CD4-positive, alpha-beta T cell (primary cell): ENCODE measurements around the gene EMILIN1. TPM values are rescaled to one million over a fixed set of nuclear protein-coding genes. Genes with fewer than 3 reads are reported as not detected.
A peak's percentile ranks its signal among the peaks of the same experiment; 100 is the strongest.

ENCODE experiments used
- ATAC-seq: fragments of 200-7000 bp; cut with Tn5 transposase; one replicate; pipeline ENCODE4 v1.10.0; 2022; ENCODE audit warnings: mild to moderate bottlenecking; ENCODE audit not compliant: poor library complexity
- CTCF ChIA-PET: fragments of 350-600 bp; sonication (Branson Sonifier 250); formaldehyde crosslinking; loops from one replicate; lab custom pipeline; 2021; ENCODE audit warnings: antibody characterized with exemption, inconsistent platforms; lab: Charles Lee
- POLR2A ChIA-PET: fragments of 350-600 bp; sonication (Branson Sonifier 250); formaldehyde crosslinking; loops from one replicate; lab custom pipeline; 2021; ENCODE audit warnings: antibody characterized with exemption, inconsistent platforms; lab: Charles Lee
- DNase-seq, 14 experiments: peaks; one replicate each; pipeline ENCODE4 v3.0.0-alpha.2; 2013 to 2020; ENCODE audit warnings: mixed read lengths in 2 of 14
- H3K27ac ChIP-seq, 2 donors: one replicate each; pipeline versions ENCODE4 v1.5.1 to v1.7.0; 2013; ENCODE audit warnings: low read length in 2 of 2, low read depth in 1 of 2, mild to moderate bottlenecking in 1 of 2
- H3K27me3 ChIP-seq, 2 experiments: 1 replicate in 1 of 2; 2 replicates in 1 of 2; pipeline versions ENCODE4 v1.6.1 to v1.7.0; 2013; ENCODE audit warnings: low read length in 2 of 2, control low read depth in 1 of 2, mild to moderate bottlenecking in 1 of 2, moderate library complexity in 1 of 2; ENCODE audit not compliant: insufficient read depth in 2 of 2, control insufficient read depth in 1 of 2
- H3K36me3 ChIP-seq: one replicate; pipeline ENCODE4 v1.6.1; 2013; ENCODE audit warnings: low read length, control low read depth; ENCODE audit not compliant: insufficient read depth
- H3K4me1 ChIP-seq: one replicate; pipeline ENCODE4 v1.6.1; 2013; ENCODE audit warnings: low read length, control low read depth; ENCODE audit not compliant: insufficient read depth
- H3K4me3 ChIP-seq: one replicate; pipeline ENCODE4 v1.5.1; 2013; ENCODE audit warnings: mild to moderate bottlenecking, low read length, moderate library complexity
- H3K9me3 ChIP-seq, 2 experiments: 1 replicate in 1 of 2; 2 replicates in 1 of 2; pipeline versions ENCODE4 v1.6.1 to v1.7.0; 2013; ENCODE audit warnings: low read length in 2 of 2, mild to moderate bottlenecking in 2 of 2, control low read depth in 1 of 2, moderate library complexity in 1 of 2; ENCODE audit not compliant: control insufficient read depth in 1 of 2, insufficient read depth in 1 of 2
- H3K27ac Mint-ChIP-seq: one replicate; pipeline ENCODE4 v1.8.0; 2020; ENCODE audit warnings: mixed read lengths
- H3K27me3 Mint-ChIP-seq: one replicate; pipeline ENCODE4 v1.8.0; 2021; ENCODE audit warnings: mixed read lengths
- H3K36me3 Mint-ChIP-seq: one replicate; pipeline ENCODE4 v1.8.0; 2021; ENCODE audit warnings: low read depth, mixed read lengths
- H3K4me1 Mint-ChIP-seq: one replicate; pipeline ENCODE4 v1.8.0; 2021; ENCODE audit warnings: low read depth, mixed read lengths
- H3K4me3 Mint-ChIP-seq: one replicate; pipeline ENCODE4 v1.8.0; 2020; ENCODE audit warnings: mild to moderate bottlenecking, mixed read lengths
- H3K9me3 Mint-ChIP-seq: one replicate; pipeline ENCODE4 v1.8.0; 2020; ENCODE audit warnings: mixed read lengths
- intact Hi-C, 2 experiments: fragments of 100-400 bp; cut with DNase I in 1 of 2; cut with micrococcal nuclease in 1 of 2; formaldehyde crosslinking; loops; one replicate each; pipeline versions ENCODE4 v1.15.1 to v1.9.0; 2023 to 2025; cut with DNase I, micrococcal nuclease
- total RNA-seq, 174 experiments: library from RNA in 2 of 174; stranded (reverse) in 2 of 174; gene quantifications; one replicate each; pipeline ENCODE4 v1.2.3 and lab custom pipeline; 2021 to 2026
- TF ChIP-seq, protein P1 (sequence below): fragments of 200-600 bp; IDR thresholded peaks from one replicate; pipeline ENCODE4 v1.8.0; 2022; ENCODE audit warnings: antibody characterized with exemption, mild to moderate bottlenecking

EMILIN1 gene
- total RNA-seq, 2 experiments from 2014 or later: 0.14 to 0.25 TPM

DNA sequence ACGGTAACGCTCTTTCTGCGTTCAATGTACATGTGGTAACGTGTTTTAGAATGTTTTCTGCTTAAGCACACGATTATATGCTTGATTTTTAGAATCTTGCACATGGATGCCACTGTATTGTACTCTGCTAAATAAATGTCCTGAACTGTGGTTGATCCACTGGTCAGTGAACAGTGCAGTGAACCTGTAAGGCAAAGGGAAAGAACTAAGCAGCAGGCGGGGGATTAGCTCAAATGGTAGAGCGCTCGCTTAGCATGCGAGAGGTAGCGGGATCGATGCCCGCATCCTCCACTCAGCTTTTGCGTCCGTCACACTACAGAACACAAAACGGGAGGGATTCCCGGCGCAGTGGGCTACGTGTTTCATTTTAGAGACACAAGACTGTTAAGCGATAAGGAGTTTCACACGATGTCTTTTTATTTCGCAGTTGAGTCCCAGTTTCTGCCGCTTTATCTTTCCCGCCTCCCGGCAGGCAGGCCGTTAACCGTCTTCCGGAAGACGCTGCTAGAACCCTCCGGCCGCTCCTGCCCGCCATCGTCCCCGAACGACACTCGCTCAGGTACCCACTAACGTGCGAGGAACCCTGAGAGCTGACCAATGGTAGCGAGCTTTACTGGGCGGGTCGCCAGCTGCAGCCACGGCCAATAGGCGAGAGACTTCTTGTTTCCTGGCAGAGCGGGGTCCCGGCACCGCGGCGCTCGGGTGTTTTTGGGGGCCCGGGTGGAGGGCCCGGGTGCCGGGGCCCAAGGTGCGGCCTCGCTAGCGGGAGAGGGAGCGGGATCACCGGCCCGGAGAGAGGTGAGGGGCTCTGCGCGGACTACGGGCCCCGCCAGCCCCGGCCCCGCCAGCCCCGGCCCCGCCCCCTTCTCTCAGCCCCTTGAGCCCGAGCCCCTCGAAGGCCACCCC lies 27.2 kb upstream of the EMILIN1 start, which contains the start of gene AGBL5:
Gene AGBL5 (plus strand): TSS at position 673 of the 906 bp plus-strand sequence. CDS start 1,291 bp downstream, outside the sequence.
- peaks cover 19% of the 10 kb centered on the region for H3K36me3 ChIP-seq
- peak within 1 kb of the TSS; percentile 77 to 83 for H3K27ac ChIP-seq
- no peaks in the 10 kb centered on the region for H3K9me3 Mint-ChIP-seq
- no peaks in the 10 kb centered on the region for H3K27me3 ChIP-seq
- peak within 1 kb of the TSS; percentile 76 for H3K4me3 ChIP-seq
- peaks cover 15% of the 10 kb centered on the region for H3K27me3 Mint-ChIP-seq
- no peaks in the 10 kb centered on the region for H3K9me3 ChIP-seq
- ChIA-PET CTCF (interaction anchor here (0.8 to 3.1 kb wide), 8 partner anchors 17 to 252 kb away, joined by 3 to 18 read pairs (median 10); partner anchors contain the start of genes KHK, OST4, PREB and TMEM214), POLR2A (interaction anchor here (0.6 to 13.4 kb wide), 26 partner anchors 10 to 1819 kb away, joined by 3 to 301 read pairs (median 4); partner anchors contain the start of genes ABHD1, ATRAID, GTF3C2 and KHK)
- H3K36me3 Mint-ChIP-seq: peaks cover 46% of the 10 kb centered on the region
- peak; percentile 73 for ATAC-seq
- H3K4me1 Mint-ChIP-seq: peaks cover 27% of the 10 kb centered on the region
- H3K4me1 ChIP-seq: peaks cover 20% of the 10 kb centered on the region
- peak within 1 kb of the TSS; percentile 100 for H3K4me3 Mint-ChIP-seq
- peak; percentile 94 to 98 (median 96) for DNase-seq
- intact Hi-C loops: loop anchor here (1.0 to 5.0 kb wide), 6 partner anchors 18 to 161 kb away; partner anchors contain the start of genes OST4 (in 2 of the 2), ATRAID (in 1 of the 2), KHK (in 1 of the 2) and SLC5A6 (in 1 of the 2)
- H3K27ac Mint-ChIP-seq: peak within 1 kb of the TSS; percentile 100
- TF ChIP-seq, protein P1, sequence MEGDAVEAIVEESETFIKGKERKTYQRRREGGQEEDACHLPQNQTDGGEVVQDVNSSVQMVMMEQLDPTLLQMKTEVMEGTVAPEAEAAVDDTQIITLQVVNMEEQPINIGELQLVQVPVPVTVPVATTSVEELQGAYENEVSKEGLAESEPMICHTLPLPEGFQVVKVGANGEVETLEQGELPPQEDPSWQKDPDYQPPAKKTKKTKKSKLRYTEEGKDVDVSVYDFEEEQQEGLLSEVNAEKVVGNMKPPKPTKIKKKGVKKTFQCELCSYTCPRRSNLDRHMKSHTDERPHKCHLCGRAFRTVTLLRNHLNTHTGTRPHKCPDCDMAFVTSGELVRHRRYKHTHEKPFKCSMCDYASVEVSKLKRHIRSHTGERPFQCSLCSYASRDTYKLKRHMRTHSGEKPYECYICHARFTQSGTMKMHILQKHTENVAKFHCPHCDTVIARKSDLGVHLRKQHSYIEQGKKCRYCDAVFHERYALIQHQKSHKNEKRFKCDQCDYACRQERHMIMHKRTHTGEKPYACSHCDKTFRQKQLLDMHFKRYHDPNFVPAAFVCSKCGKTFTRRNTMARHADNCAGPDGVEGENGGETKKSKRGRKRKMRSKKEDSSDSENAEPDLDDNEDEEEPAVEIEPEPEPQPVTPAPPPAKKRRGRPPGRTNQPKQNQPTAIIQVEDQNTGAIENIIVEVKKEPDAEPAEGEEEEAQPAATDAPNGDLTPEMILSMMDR: no peak

DNA sequence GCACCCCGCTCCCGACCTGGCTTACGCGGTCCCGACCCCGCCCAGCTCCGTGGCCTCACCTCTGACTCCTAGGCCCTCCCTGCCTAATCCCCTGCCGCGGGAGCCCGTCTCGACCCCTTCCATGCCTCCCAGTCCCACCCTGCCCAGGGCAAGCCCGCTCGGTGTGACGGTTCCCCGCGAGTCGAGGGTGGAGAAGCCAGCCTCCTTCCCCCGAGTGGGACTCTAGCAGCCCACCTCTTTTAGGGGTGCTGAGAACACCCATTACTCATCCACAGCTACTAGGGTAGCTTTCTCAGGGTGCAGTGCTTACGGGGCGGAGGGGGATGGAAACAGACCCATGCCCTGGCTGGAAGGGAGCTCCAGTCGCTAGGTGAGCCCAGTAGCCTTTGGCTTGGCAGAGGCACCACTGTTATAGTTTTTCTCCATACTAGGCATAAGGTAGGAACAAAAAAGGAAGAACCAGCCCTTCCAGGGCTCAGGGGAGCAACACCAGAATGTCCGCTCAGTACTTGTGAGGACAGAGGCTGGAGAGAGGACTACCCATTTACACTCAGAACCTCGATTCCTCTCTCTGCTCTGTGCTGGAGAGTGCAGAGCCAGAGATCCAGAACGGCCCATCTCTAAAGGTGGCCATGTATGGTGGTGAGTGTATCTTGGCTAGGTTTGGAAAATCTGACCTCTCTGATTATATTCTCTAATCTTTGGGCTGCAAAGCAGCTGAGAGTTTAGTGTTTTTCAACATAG lies 26.3 kb upstream of the EMILIN1 start:
- H3K27ac ChIP-seq: peak overlapping the region; percentile 64 to 74
- TF ChIP-seq, protein P1: no peak
- Mint-ChIP-seq H3K4me3 (peak overlapping the region; percentile 96), H3K9me3 (no peaks in the 10 kb centered on the region), H3K27me3 (peaks cover 15% of the 10 kb centered on the region), H3K36me3 (peaks cover 50% of the 10 kb centered on the region), H3K27ac (peak overlapping the region; percentile 100), H3K4me1 (peaks cover 27% of the 10 kb centered on the region)
- ChIA-PET POLR2A (interaction anchor here (0.6 to 13.4 kb wide), 15 partner anchors 9 to 706 kb away, joined by 3 to 301 read pairs (median 11); partner anchors contain the start of genes ABHD1, ATRAID, KHK and MPV17), CTCF (interaction anchor here (0.8 to 3.1 kb wide), 7 partner anchors 18 to 90 kb away, joined by 3 to 18 read pairs (median 10); partner anchors contain the start of genes KHK, OST4 and TMEM214)
- peak overlapping the region; percentile 76 for H3K4me3 ChIP-seq
- intact Hi-C loops: loop anchor here (1.0 to 5.0 kb wide), 4 partner anchors 19 to 160 kb away; partner anchors contain the start of genes OST4 (in 2 of the 2), ATRAID (in 1 of the 2), SLC5A6 (in 1 of the 2) and TMEM214 (in 1 of the 2)
- no peaks in the 10 kb centered on the region for H3K27me3 ChIP-seq
- H3K9me3 ChIP-seq: no peaks in the 10 kb centered on the region
- peaks cover 22% of the 10 kb centered on the region for H3K36me3 ChIP-seq
- peaks cover 20% of the 10 kb centered on the region for H3K4me1 ChIP-seq
- DNase-seq: peak in 4 of 14 experiments; percentile 17 to 54 (median 30)
- no peak for ATAC-seq
